Endothelial cell of umbilical vein (primary cell): ENCODE measurements around the gene ALDH2. TPM values are rescaled to one million over a fixed set of nuclear protein-coding genes. Genes with fewer than 3 reads are reported as not detected.

Source experiments
- BruUV-seq: library from RNA; stranded (reverse); fragments of 400-500 nt; replicated peaks from 2 replicates; lab custom pipeline; 2021; lab: Mats Ljungman, UMichigan
- CTCF ChIA-PET: fragments of 300-600, 350-600 bp; sonication (Branson Sonifier 250); formaldehyde crosslinking; loops from one replicate; lab custom pipeline; 2021; ENCODE audit warnings: antibody characterized with exemption, inconsistent platforms; lab: Charles Lee
- POLR2A ChIA-PET: fragments of 300-600, 350-600 bp; sonication (Branson Sonifier 250); formaldehyde crosslinking; loops from one replicate; lab custom pipeline; 2021; ENCODE audit warnings: antibody characterized with exemption, inconsistent platforms; lab: Charles Lee
- DNase-seq: peaks from one replicate; pipeline ENCODE4 v3.0.0-alpha.2; 2011; ENCODE audit warnings: low read depth, low spot score
- FAIRE-seq: peaks from 2 replicates; lab custom pipeline; 2011; peaks lifted over from hg19 to GRCh38; lab: Jason Lieb, UNC
- H2AFZ ChIP-seq: 2 replicates; pipeline ENCODE4 v1.6.0; 2012; ENCODE audit warnings: low read depth, low read length, control low read depth, inconsistent platforms
- H3K27ac ChIP-seq: 2 replicates; pipeline ENCODE4 v1.5.1; 2011; ENCODE audit warnings: low read depth, mild to moderate bottlenecking, control low read depth, low read length, moderate library complexity; ENCODE audit not compliant: insufficient read depth
- H3K27me3 ChIP-seq, 2 experiments: 2 replicates each; pipeline versions ENCODE4 v1.6.0 to v1.6.1; 2011; ENCODE audit warnings: low read length in 2 of 2, mixed read lengths in 1 of 2; ENCODE audit not compliant: control insufficient read depth in 2 of 2, insufficient read depth in 2 of 2
- H3K36me3 ChIP-seq, 2 experiments: 2 replicates in 1 of 2; 3 replicates in 1 of 2; pipeline ENCODE4 v1.5.1; 2011; ENCODE audit warnings: low read length in 2 of 2, mild to moderate bottlenecking in 1 of 2, moderate library complexity in 1 of 2; ENCODE audit not compliant: control insufficient read depth in 2 of 2, insufficient read depth in 2 of 2; ENCODE audit errors: extremely low read depth in 1 of 2
- H3K4me1 ChIP-seq: 3 replicates; pipeline ENCODE4 v1.5.1; 2011; ENCODE audit warnings: mild to moderate bottlenecking, low read length; ENCODE audit not compliant: control insufficient read depth, insufficient read depth; ENCODE audit errors: extremely low read depth
- H3K4me2 ChIP-seq: 2 replicates; pipeline ENCODE4 v1.6.1; 2011; ENCODE audit warnings: low read length, control low read depth, mixed read lengths; ENCODE audit not compliant: insufficient read depth
- H3K4me3 ChIP-seq, 3 experiments: fragments of 200-600 bp in 1 of 3; sonication (generic), shearing (Covaris generic) in 1 of 3; replicated peaks in 1 of 3; 2 replicates each; pipeline ENCODE4 v1.5.1; 2011 to 2016; ENCODE audit warnings: control low read depth in 3 of 3, low read length in 3 of 3, mild to moderate bottlenecking in 2 of 3, inconsistent platforms in 1 of 3, low read depth in 1 of 3, moderate library complexity in 1 of 3; ENCODE audit not compliant: insufficient read depth in 1 of 3
- H3K79me2 ChIP-seq: 2 replicates; pipeline ENCODE4 v1.6.0; 2012; ENCODE audit warnings: low read length, inconsistent platforms; ENCODE audit not compliant: control insufficient read depth, insufficient read depth
- H3K9ac ChIP-seq: replicated peaks from 2 replicates; pipeline ENCODE3; 2011; ENCODE audit warnings: low read length, control low read depth; ENCODE audit not compliant: insufficient read depth; ENCODE audit errors: extremely low read depth
- H3K9me1 ChIP-seq: replicated peaks from 3 replicates; pipeline ENCODE4 v1.6.0; 2011; ENCODE audit warnings: mild to moderate bottlenecking, low read length; ENCODE audit not compliant: control insufficient read depth, insufficient read depth; ENCODE audit errors: extremely low read depth
- H3K9me3 ChIP-seq: replicated peaks from 2 replicates; pipeline ENCODE4 v1.5.1; 2012; ENCODE audit warnings: low read length, inconsistent platforms; ENCODE audit not compliant: control insufficient read depth, insufficient read depth
- H4K20me1 ChIP-seq: replicated peaks from 2 replicates; pipeline ENCODE3; 2011; ENCODE audit warnings: mild to moderate bottlenecking, low read length; ENCODE audit not compliant: control insufficient read depth, insufficient read depth; ENCODE audit errors: extremely low read depth
- EZH2 ChIP-seq: IDR thresholded peaks from 2 replicates; pipeline ENCODE4 v1.6.1; 2012; ENCODE audit warnings: borderline replicate concordance, low read depth, mild to moderate bottlenecking, moderate library complexity, low read length, inconsistent platforms; ENCODE audit not compliant: severe bottlenecking
- FOS ChIP-seq: IDR thresholded peaks from 2 replicates; pipeline ENCODE4 v1.6.1; 2011; ENCODE audit warnings: mild to moderate bottlenecking, low read length, moderate library complexity, borderline replicate concordance; ENCODE audit not compliant: insufficient read depth
- GATA2 ChIP-seq: IDR thresholded peaks from 2 replicates; pipeline ENCODE4 v1.7.0; 2011; ENCODE audit warnings: low read depth, mild to moderate bottlenecking, moderate library complexity, mixed read lengths, low read length; ENCODE audit not compliant: insufficient read length, insufficient read depth
- JUN ChIP-seq: IDR thresholded peaks from 2 replicates; pipeline ENCODE4 v1.6.1; 2011; ENCODE audit warnings: borderline replicate concordance, low read depth; ENCODE audit not compliant: insufficient read length, insufficient read depth
- MYC ChIP-seq: IDR thresholded peaks from one replicate; pipeline ENCODE4 v1.6.1; 2011; ENCODE audit warnings: mild to moderate bottlenecking, low read depth, low read length
- POLR2A ChIP-seq: IDR thresholded peaks from 2 replicates; pipeline ENCODE4 v1.6.1; 2012; ENCODE audit warnings: low read depth, mild to moderate bottlenecking, control low read depth, low read length
- POLR2AphosphoS5 ChIP-seq: IDR thresholded peaks from 2 replicates; pipeline ENCODE4 v1.6.1; 2012; ENCODE audit warnings: low read depth, mild to moderate bottlenecking, control low read depth, low read length, moderate library complexity; ENCODE audit not compliant: insufficient read depth
- dilution Hi-C: fragments of 300-500 bp; cut with MboI; formaldehyde crosslinking; loops from one replicate; pipeline ENCODE4 v1.15.0; 2019; ENCODE audit warnings: low sequenced_read_pairs; ENCODE audit not compliant: extremely low pct_ligation_motif_present
- intact Hi-C: fragments of 100-400 bp; cut with micrococcal nuclease; formaldehyde crosslinking; loops from one replicate; pipeline ENCODE4 v1.10.0; 2022
- polyA plus RNA-seq, 4 experiments: library from polyadenylated mRNA; depleted of rRNA in 3 of 4; stranded (reverse) in 3 of 4; unstranded in 1 of 4; fragments of >200 nt; gene quantifications; 2 replicates each; pipeline versions ENCODE4 v1.2.1 to v1.2.3, GENCODE V29; 2011 to 2012; ENCODE audit warnings: missing spikeins in 1 of 4
- total RNA-seq: library from RNA; stranded (reverse); gene quantifications from 2 replicates; pipeline ENCODE4 v1.2.3, GENCODE V29; 2021
- TF ChIP-seq, protein P1 (sequence below): IDR thresholded peaks from 2 replicates; pipeline ENCODE4 v1.6.1; 2011; ENCODE audit not compliant: insufficient read depth, insufficient read length
- TF ChIP-seq, protein P2 (sequence below), 2 donors: IDR thresholded peaks; 1 replicate in 1 of 2; 2 replicates in 1 of 2; pipeline ENCODE4 v1.5.1; 2011; ENCODE audit warnings: low read length in 2 of 2, mild to moderate bottlenecking in 2 of 2, moderate library complexity in 2 of 2, control low read depth in 1 of 2, inconsistent platforms in 1 of 2, low read depth in 1 of 2; ENCODE audit not compliant: insufficient read depth in 1 of 2; ENCODE audit errors: extremely low read depth in 1 of 2

Gene ALDH2
- total and polyA plus RNA-seq, 2 donors (not counting 3 experiments of a cell fraction or from before 2014, with no cell fraction given): 69.5 to 86.5 TPM

DNA sequence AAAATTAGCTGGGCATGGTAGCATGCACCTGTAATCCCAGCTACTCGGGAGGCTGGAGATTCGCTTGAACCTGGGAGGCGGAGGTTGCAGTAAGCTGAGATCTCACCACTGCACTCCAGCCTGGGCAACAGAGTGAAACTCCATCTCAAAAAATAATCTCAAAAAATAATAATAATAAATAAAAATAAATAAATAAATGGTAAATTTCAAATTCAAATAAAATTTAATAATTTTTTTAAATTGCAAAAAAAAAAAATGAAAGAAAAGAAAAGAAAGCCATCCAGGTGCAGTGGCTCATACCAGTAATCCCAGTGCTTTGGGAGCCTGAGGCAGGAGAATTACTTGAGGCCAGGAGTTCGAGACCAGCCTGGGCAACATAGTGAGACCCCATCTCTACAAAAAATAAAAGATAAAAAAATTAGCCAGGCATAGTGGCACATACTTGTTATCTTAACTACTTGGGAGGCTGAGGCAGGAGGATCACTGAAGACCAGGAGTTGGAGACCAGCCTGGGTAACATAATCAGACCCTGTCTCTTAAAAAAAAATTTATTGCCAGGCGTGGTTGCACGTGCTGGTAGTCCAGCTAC lies 36.4 kb downstream of the ALDH2 start:
- TF ChIP-seq EZH2 (no peak), JUN (no peak), POLR2AphosphoS5 (no peak), GATA2 (no peak), FOS (no peak), MYC (no peak), POLR2A (no peak)
- TF ChIP-seq, protein P1, sequence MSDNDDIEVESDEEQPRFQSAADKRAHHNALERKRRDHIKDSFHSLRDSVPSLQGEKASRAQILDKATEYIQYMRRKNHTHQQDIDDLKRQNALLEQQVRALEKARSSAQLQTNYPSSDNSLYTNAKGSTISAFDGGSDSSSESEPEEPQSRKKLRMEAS: no peak
- TF ChIP-seq, protein P2, sequence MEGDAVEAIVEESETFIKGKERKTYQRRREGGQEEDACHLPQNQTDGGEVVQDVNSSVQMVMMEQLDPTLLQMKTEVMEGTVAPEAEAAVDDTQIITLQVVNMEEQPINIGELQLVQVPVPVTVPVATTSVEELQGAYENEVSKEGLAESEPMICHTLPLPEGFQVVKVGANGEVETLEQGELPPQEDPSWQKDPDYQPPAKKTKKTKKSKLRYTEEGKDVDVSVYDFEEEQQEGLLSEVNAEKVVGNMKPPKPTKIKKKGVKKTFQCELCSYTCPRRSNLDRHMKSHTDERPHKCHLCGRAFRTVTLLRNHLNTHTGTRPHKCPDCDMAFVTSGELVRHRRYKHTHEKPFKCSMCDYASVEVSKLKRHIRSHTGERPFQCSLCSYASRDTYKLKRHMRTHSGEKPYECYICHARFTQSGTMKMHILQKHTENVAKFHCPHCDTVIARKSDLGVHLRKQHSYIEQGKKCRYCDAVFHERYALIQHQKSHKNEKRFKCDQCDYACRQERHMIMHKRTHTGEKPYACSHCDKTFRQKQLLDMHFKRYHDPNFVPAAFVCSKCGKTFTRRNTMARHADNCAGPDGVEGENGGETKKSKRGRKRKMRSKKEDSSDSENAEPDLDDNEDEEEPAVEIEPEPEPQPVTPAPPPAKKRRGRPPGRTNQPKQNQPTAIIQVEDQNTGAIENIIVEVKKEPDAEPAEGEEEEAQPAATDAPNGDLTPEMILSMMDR (IDR thresholded peaks at IDR 0.05; ENCODE audit: extremely low read depth in 1 of 2, insufficient read depth in 1 of 2, low read depth in 1 of 2, low read length in 2 of 2): no peak
- H3K36me3 ChIP-seq: peaks cover 7 to 21% of the 10 kb centered on the region in 2 experiments
- BruUV-seq: no TSS peak
- H2AFZ ChIP-seq: no peak overlapping the region
- ChIA-PET POLR2A (interaction anchor here (0.7 kb wide), 1 partner anchor 37 kb away, joined by 5 read pairs; the partner anchor contains the start of gene ALDH2), CTCF (no interaction called here)
- H3K9me1 ChIP-seq: no peaks in the 10 kb centered on the region
- no peak overlapping the region for H3K27ac ChIP-seq
- H3K9ac ChIP-seq: no peak overlapping the region
- DNase-seq (no peak), FAIRE-seq (no peak)
- H3K4me2 ChIP-seq: no peak overlapping the region
- H3K9me3 ChIP-seq: no peaks in the 10 kb centered on the region
- no peak overlapping the region for H3K4me3 ChIP-seq
- no peaks in the 10 kb centered on the region for H3K27me3 ChIP-seq
- dilution Hi-C loops (loop anchor here (25.0 kb wide), 1 partner anchor 116 kb away; the partner anchor contains the start of genes ACAD10 and BRAP), intact Hi-C loops (no loop called here)
- H3K79me2 ChIP-seq: no peaks in the 10 kb centered on the region
- no peaks in the 10 kb centered on the region for H3K4me1 ChIP-seq
- H4K20me1 ChIP-seq: no peaks in the 10 kb centered on the region
